Activated T-cell treated with anti-CD3 and anti-CD28 coated beads, Interleukin-2, amount 50 U/mL, for 24 hours (primary cell): ENCODE results near the gene TSN.
"Not testable (repeated sequence)": the region's sequence is repeated elsewhere in the genome, so short reads cannot be mapped to it uniquely, and the experiment has no call there.

Source experiments
- DNase-seq: peaks from one replicate; pipeline ENCODE4 v3.0.0-alpha.2; 2020
- H3K27ac Mint-ChIP-seq: 2 replicates; pipeline ENCODE4 v1.8.0; 2020; ENCODE audit warnings: mild to moderate bottlenecking, mixed read lengths
- H3K27me3 Mint-ChIP-seq: 2 replicates; pipeline ENCODE4 v1.8.0; 2020; ENCODE audit warnings: mixed read lengths
- H3K36me3 Mint-ChIP-seq: 2 replicates; pipeline ENCODE4 v1.8.0; 2020; ENCODE audit warnings: low read depth, mixed read lengths
- H3K4me1 Mint-ChIP-seq: 2 replicates; pipeline ENCODE4 v1.8.0; 2020; ENCODE audit warnings: low read depth, mixed read lengths
- H3K4me3 Mint-ChIP-seq: 2 replicates; pipeline ENCODE4 v1.8.0; 2020; ENCODE audit warnings: mild to moderate bottlenecking, moderate library complexity, mixed read lengths
- H3K9me3 Mint-ChIP-seq: 2 replicates; pipeline ENCODE4 v1.8.0; 2020; ENCODE audit warnings: mixed read lengths

TSN gene

GRCh38 chr2:121755237-121756111, at the start of gene TSN:
Gene TSN, plus strand, starts transcription at chr2:121755651. Its CDS starts 129 bp downstream, at chr2:121755780.
- H3K4me3 Mint-ChIP-seq = peak within 1 kb of the TSS; percentile 93
- H3K9me3 Mint-ChIP-seq = no peaks in the 10 kb centered on the region
- peaks cover 49% of the 10 kb centered on the region for H3K36me3 Mint-ChIP-seq
- DNase-seq = peak; percentile 96
- peak within 1 kb of the TSS; percentile 95 for H3K27ac Mint-ChIP-seq
- H3K27me3 Mint-ChIP-seq = no peaks in the 10 kb centered on the region
- peaks cover 39% of the 10 kb centered on the region for H3K4me1 Mint-ChIP-seq

GRCh38 chr2:121705958-121706357, 49.5 kb upstream of the TSN start:
- H3K27me3 Mint-ChIP-seq = no peaks in the 10 kb centered on the region
- DNase-seq = no peak
- no peaks in the 10 kb centered on the region for H3K9me3 Mint-ChIP-seq
- no peak overlapping the region for H3K4me3 Mint-ChIP-seq
- no peaks in the 10 kb centered on the region for H3K36me3 Mint-ChIP-seq
- no peak overlapping the region for H3K27ac Mint-ChIP-seq
- H3K4me1 Mint-ChIP-seq = peaks cover 14% of the 10 kb centered on the region

GRCh38 chr2:121707344-121707919, 48.0 kb upstream of the TSN start:
- Mint-ChIP-seq H3K27ac (no peak overlapping the region), H3K27me3 (no peaks in the 10 kb centered on the region), H3K9me3 (no peaks in the 10 kb centered on the region), H3K4me3 (no peak overlapping the region), H3K4me1 (peaks cover 1% of the 10 kb centered on the region), H3K36me3 (no peaks in the 10 kb centered on the region)
- DNase-seq = no peak

- Mint-ChIP-seq H3K9me3 (no peaks in the 10 kb centered on the region), H3K4me1 (no peaks in the 10 kb centered on the region), H3K4me3 (no peak overlapping the region), H3K36me3 (no peaks in the 10 kb centered on the region), H3K27ac (no peak overlapping the region), H3K27me3 (no peaks in the 10 kb centered on the region)
- DNase-seq = no peak
These were observed 47.5 kb upstream of the TSN start for GRCh38 chr2:121707920-121708361.

GRCh38 chr2:121709776-121710469, 45.5 kb upstream of the TSN start:
- H3K9me3 Mint-ChIP-seq = no peaks in the 10 kb centered on the region
- H3K27me3 Mint-ChIP-seq = no peaks in the 10 kb centered on the region
- no peak overlapping the region for H3K4me3 Mint-ChIP-seq
- DNase-seq = no peak
- no peak overlapping the region for H3K27ac Mint-ChIP-seq
- H3K36me3 Mint-ChIP-seq = no peaks in the 10 kb centered on the region
- no peaks in the 10 kb centered on the region for H3K4me1 Mint-ChIP-seq

GRCh38 chr2:121710470-121711170, 44.8 kb upstream of the TSN start:
- Mint-ChIP-seq H3K36me3 (no peaks in the 10 kb centered on the region), H3K27me3 (no peaks in the 10 kb centered on the region), H3K27ac (no peak overlapping the region), H3K9me3 (no peaks in the 10 kb centered on the region), H3K4me1 (no peaks in the 10 kb centered on the region), H3K4me3 (no peak overlapping the region)
- no peak for DNase-seq

GRCh38 chr2:121711481-121711880, 44.0 kb upstream of the TSN start:
- not testable (repeated sequence) for H3K9me3 Mint-ChIP-seq, DNase-seq

GRCh38 chr2:121716126-121716525, 39.3 kb upstream of the TSN start:
- no peak for DNase-seq
- no peaks in the 10 kb centered on the region for H3K9me3 Mint-ChIP-seq
- no peaks in the 10 kb centered on the region for H3K27me3 Mint-ChIP-seq
- peaks cover 14% of the 10 kb centered on the region for H3K4me1 Mint-ChIP-seq
- H3K36me3 Mint-ChIP-seq = no peaks in the 10 kb centered on the region
- no peak overlapping the region for H3K4me3 Mint-ChIP-seq
- H3K27ac Mint-ChIP-seq = no peak overlapping the region

More at GRCh38 chr2:121711481-121711880, 44.0 kb upstream of the TSN start:
- not testable (repeated sequence) for H3K27me3 Mint-ChIP-seq, H3K36me3 Mint-ChIP-seq, H3K4me3 Mint-ChIP-seq, H3K27ac Mint-ChIP-seq, H3K4me1 Mint-ChIP-seq

- no peak for DNase-seq
- Mint-ChIP-seq H3K4me3 (no peak overlapping the region), H3K4me1 (peaks cover 28% of the 10 kb centered on the region), H3K27me3 (no peaks in the 10 kb centered on the region), H3K36me3 (no peaks in the 10 kb centered on the region), H3K27ac (no peak overlapping the region), H3K9me3 (no peaks in the 10 kb centered on the region)
These were observed 37.9 kb upstream of the TSN start for GRCh38 chr2:121717529-121717928.

GRCh38 chr2:121721926-121722325, 33.5 kb upstream of the TSN start:
- H3K4me1 Mint-ChIP-seq = peaks cover 55% of the 10 kb centered on the region
- peaks cover 28% of the 10 kb centered on the region for H3K36me3 Mint-ChIP-seq
- peak overlapping the region; percentile 40 for H3K4me3 Mint-ChIP-seq
- no peak for DNase-seq
- H3K9me3 Mint-ChIP-seq = no peaks in the 10 kb centered on the region
- peak overlapping the region; percentile 96 for H3K27ac Mint-ChIP-seq
- H3K27me3 Mint-ChIP-seq = no peaks in the 10 kb centered on the region

- Mint-ChIP-seq H3K4me1 (peaks cover 59% of the 10 kb centered on the region), H3K9me3 (no peaks in the 10 kb centered on the region), H3K4me3 (peak overlapping the region; percentile 40), H3K36me3 (peaks cover 33% of the 10 kb centered on the region), H3K27me3 (no peaks in the 10 kb centered on the region), H3K27ac (peak overlapping the region; percentile 96)
- DNase-seq = no peak
These were observed 33.0 kb upstream of the TSN start for GRCh38 chr2:121722479-121722878.

GRCh38 chr2:121723316-121723715, 32.1 kb upstream of the TSN start:
- H3K4me1 Mint-ChIP-seq = peaks cover 67% of the 10 kb centered on the region
- no peaks in the 10 kb centered on the region for H3K9me3 Mint-ChIP-seq
- H3K36me3 Mint-ChIP-seq = peaks cover 42% of the 10 kb centered on the region
- no peaks in the 10 kb centered on the region for H3K27me3 Mint-ChIP-seq
- no peak for DNase-seq
- peak overlapping the region; percentile 40 for H3K4me3 Mint-ChIP-seq
- peak overlapping the region; percentile 96 for H3K27ac Mint-ChIP-seq

- H3K4me3 Mint-ChIP-seq = no peak overlapping the region
- no peaks in the 10 kb centered on the region for H3K9me3 Mint-ChIP-seq
- H3K27me3 Mint-ChIP-seq = no peaks in the 10 kb centered on the region
- peak overlapping the region; percentile 89 for H3K27ac Mint-ChIP-seq
- H3K36me3 Mint-ChIP-seq = peaks cover 82% of the 10 kb centered on the region
- peaks cover 75% of the 10 kb centered on the region for H3K4me1 Mint-ChIP-seq
- DNase-seq = no peak
These were observed 28.1 kb upstream of the TSN start for GRCh38 chr2:121727332-121727731.

- peaks cover 71% of the 10 kb centered on the region for H3K4me1 Mint-ChIP-seq
- no peak for DNase-seq
- H3K27ac Mint-ChIP-seq = peak overlapping the region; percentile 89
- H3K27me3 Mint-ChIP-seq = no peaks in the 10 kb centered on the region
- H3K36me3 Mint-ChIP-seq = peaks cover 87% of the 10 kb centered on the region
- H3K4me3 Mint-ChIP-seq = no peak overlapping the region
- H3K9me3 Mint-ChIP-seq = no peaks in the 10 kb centered on the region
These were observed 27.5 kb upstream of the TSN start for GRCh38 chr2:121727950-121728349.
